Small intestine (tissue), 7 donors: ENCODE data around the gene AUTS2. TPM values are rescaled to one million over a fixed set of nuclear protein-coding genes. Genes with fewer than 3 reads are reported as not detected.
"Not testable (repeated sequence)": the region's sequence is repeated elsewhere in the genome, so short reads cannot be mapped to it uniquely, and the experiment has no call there.

Experiments used
- DNase-seq, 2 donors: peaks; one replicate each; pipeline versions ENCODE4 v3.0.0 to v3.0.0-alpha.2; 2013
- FAIRE-seq: peaks from 2 replicates; lab custom pipeline; 2012; peaks lifted over from hg19 to GRCh38; lab: Jason Lieb, UNC
- H3K27ac ChIP-seq, 3 donors: one replicate each; pipeline ENCODE4 v1.5.1; 2013; ENCODE audit warnings: low read length in 2 of 3, mild to moderate bottlenecking in 2 of 3, control low read depth in 1 of 3, inconsistent platforms in 1 of 3, low read depth in 1 of 3, moderate library complexity in 1 of 3
- H3K27me3 ChIP-seq, 3 donors: one replicate each; pipeline ENCODE4 v1.6.1; 2013; ENCODE audit warnings: low read length in 3 of 3, inconsistent platforms in 1 of 3; ENCODE audit not compliant: control insufficient read depth in 3 of 3, insufficient read depth in 3 of 3
- H3K36me3 ChIP-seq, 3 donors: one replicate each; pipeline ENCODE4 v1.6.1; 2013; ENCODE audit warnings: low read length in 3 of 3, inconsistent platforms in 1 of 3, low read depth in 1 of 3, mild to moderate bottlenecking in 1 of 3, moderate library complexity in 1 of 3; ENCODE audit not compliant: control insufficient read depth in 3 of 3, insufficient read depth in 2 of 3
- H3K4me1 ChIP-seq, 3 donors: one replicate each; pipeline ENCODE4 v1.6.1; 2013; ENCODE audit warnings: low read length in 2 of 3, inconsistent platforms in 1 of 3, low read depth in 1 of 3, mild to moderate bottlenecking in 1 of 3, moderate library complexity in 1 of 3; ENCODE audit not compliant: control insufficient read depth in 3 of 3, insufficient read depth in 2 of 3
- H3K4me3 ChIP-seq, 3 donors: one replicate each; pipeline ENCODE4 v1.5.1; 2013; ENCODE audit warnings: low read length in 3 of 3, control low read depth in 1 of 3, inconsistent platforms in 1 of 3, low read depth in 1 of 3, mild to moderate bottlenecking in 1 of 3, moderate library complexity in 1 of 3
- H3K9me3 ChIP-seq, 2 donors: one replicate each; pipeline ENCODE4 v1.6.1; 2013; ENCODE audit warnings: low read depth in 1 of 2, low read length in 1 of 2; ENCODE audit not compliant: control insufficient read depth in 2 of 2, insufficient read depth in 1 of 2
- WGBS, 3 donors: extraction: QIAGEN DNeasy Blood & Tissue Kit; methylation state at CpG; one replicate each; pipeline ENCODE4 v1.1.7; 2013; 5-methylcytosine and 5-hydroxymethylcytosine counted together
- polyA plus RNA-seq, 4 donors: library from polyadenylated mRNA; stranded (reverse) in 3 of 4; unstranded in 1 of 4; fragments of 200-250 nt in 3 of 4; fragments of 120-200 nt in 1 of 4; gene quantifications; one replicate each; pipeline versions ENCODE4 v1.2.1 to v1.2.3, GENCODE V29; 2013
- donor health status: healthy with polysubstance abuse.
- donor health status: control.
- donor health status: control.
- donor health status: Bipolar disorder and iron deficiency.
- donor health status: healthy.

Gene AUTS2
- polyA plus RNA-seq, 4 donors = 4.9 to 43.5 (median 13.6) TPM

DNA sequence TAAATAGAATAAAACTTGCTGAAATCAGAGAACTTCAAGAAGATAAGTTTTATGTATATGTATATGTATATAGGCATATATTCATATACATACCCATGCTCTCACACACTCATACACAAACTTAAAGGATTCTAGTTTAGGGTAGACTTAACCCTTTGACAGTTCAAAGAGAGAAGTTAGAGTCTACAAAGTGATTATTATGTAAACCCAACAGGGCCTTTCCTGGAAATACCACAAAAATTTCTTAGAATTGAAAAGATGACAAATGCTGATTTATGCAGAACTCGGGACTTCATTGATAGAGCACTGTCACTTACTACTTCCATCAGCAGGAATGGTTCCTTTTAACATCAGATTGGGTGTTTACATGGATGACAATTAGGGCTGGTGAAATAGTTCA, 763.5 kb downstream of the AUTS2 start:
- Histone ChIP-seq H3K27me3 (no peaks in the 10 kb centered on the region), H3K4me1 (no peaks in the 10 kb centered on the region), H3K36me3 (peaks cover 0 to 3% (median 0%) of the 10 kb centered on the region in 3 donors), H3K4me3 (no peak overlapping the region), H3K9me3 (peaks cover 0 to under 1% of the 10 kb centered on the region in 2 donors), H3K27ac (no peak overlapping the region)
- DNase-seq (no peak), FAIRE-seq (no peak)
- 62 to 70% (median 69%) methylated on average over 1 of the region's 1 CpG for WGBS, 3 donors

DNA sequence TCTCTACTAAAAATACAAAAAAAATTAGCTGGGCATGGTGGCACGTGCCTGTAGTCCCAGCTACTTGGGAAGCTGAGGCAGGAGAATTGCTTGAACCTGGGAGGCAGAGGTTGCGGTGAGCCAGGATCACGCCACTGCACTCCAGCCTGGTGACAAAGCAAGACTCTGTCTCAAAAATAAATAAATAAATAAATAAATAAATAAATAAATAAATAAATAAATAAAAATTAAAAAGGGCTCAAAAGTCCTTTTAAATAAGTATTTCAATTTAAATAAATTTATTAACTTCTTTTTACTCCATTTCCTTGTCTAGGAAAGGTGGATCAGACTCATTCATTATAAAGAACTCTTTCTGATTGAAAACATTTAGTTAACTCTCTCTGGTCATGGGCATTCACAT, 766.1 kb downstream of the AUTS2 start:
- H3K27me3 ChIP-seq, DNase-seq, H3K9me3 ChIP-seq, H3K27ac ChIP-seq, H3K36me3 ChIP-seq, H3K4me1 ChIP-seq, FAIRE-seq, H3K4me3 ChIP-seq: not testable (repeated sequence)
- WGBS, 3 donors = 86 to 94% (median 92%) methylated on average over 3 of the region's 3 CpGs

DNA sequence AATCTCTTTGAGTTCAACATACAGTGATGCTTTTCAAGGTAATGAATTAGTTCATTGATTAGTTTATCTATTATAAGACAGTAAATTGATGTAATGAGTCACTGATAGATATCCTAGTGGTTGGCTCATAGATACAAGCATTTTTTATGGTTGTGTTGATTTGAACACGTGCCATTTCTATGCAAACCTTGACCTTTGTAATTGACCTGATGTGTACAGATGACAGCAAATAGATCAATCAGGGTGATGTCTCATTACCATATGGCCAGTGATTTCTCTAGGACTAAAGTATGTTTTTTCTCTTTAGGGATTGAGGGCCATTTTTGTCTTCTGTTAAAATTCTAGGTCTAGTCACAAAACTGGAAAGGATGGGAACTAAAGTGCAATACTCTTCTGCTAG, 773.4 kb downstream of the AUTS2 start:
- FAIRE-seq (no peak), DNase-seq (peak in 1 of 2 donors; percentile 58)
- Histone ChIP-seq H3K4me1 (no peaks in the 10 kb centered on the region), H3K9me3 (peaks cover 0 to 5% of the 10 kb centered on the region in 2 donors), H3K36me3 (no peaks in the 10 kb centered on the region), H3K4me3 (no peak overlapping the region), H3K27ac (no peak overlapping the region), H3K27me3 (no peaks in the 10 kb centered on the region)
- WGBS, 3 donors = 14 to 47% (median 35%) methylated on average over 1 of the region's 1 CpG

DNA sequence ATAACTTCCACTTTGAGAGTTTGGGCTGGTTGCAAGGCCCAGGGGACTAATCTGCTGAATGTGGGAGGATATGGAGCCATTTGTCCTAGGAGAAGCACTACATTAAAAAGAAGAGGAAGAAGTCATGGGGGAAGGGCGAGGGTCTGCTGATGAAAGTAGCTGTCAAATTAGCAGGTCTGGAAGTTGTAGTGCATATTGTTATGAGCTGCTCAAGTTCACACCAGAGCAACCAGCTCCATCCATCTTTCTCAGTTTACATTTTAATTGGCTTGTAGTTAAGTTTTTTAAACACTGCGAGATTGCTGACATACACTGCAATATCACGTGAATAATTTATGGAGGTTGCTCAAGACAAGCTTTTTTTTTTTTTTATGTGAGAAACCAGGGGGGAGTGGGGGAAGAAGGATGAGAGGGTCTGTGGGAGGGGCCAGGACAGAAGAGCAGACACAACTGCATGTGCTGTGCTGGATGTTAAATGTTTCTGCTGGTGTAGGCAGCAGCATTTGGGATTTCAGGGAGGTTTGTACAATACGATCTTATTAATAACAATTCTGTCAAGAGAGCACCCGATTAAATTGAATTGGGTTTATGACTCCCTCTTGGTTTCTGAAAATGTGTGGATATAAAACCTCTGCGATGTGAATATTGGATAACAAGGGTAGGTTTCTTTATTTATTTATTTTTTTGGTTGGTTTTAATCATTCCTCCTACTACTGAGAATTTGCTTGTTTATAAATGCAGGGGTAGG, 774.7 kb downstream of the AUTS2 start:
- Histone ChIP-seq H3K27ac (no peak overlapping the region), H3K27me3 (no peaks in the 10 kb centered on the region), H3K36me3 (no peaks in the 10 kb centered on the region), H3K9me3 (no peaks in the 10 kb centered on the region), H3K4me1 (no peaks in the 10 kb centered on the region), H3K4me3 (no peak overlapping the region)
- no peak for FAIRE-seq
- no peak for DNase-seq
- 73 to 89% (median 79%) methylated on average over 6 of the region's 6 CpGs for WGBS, 3 donors

DNA sequence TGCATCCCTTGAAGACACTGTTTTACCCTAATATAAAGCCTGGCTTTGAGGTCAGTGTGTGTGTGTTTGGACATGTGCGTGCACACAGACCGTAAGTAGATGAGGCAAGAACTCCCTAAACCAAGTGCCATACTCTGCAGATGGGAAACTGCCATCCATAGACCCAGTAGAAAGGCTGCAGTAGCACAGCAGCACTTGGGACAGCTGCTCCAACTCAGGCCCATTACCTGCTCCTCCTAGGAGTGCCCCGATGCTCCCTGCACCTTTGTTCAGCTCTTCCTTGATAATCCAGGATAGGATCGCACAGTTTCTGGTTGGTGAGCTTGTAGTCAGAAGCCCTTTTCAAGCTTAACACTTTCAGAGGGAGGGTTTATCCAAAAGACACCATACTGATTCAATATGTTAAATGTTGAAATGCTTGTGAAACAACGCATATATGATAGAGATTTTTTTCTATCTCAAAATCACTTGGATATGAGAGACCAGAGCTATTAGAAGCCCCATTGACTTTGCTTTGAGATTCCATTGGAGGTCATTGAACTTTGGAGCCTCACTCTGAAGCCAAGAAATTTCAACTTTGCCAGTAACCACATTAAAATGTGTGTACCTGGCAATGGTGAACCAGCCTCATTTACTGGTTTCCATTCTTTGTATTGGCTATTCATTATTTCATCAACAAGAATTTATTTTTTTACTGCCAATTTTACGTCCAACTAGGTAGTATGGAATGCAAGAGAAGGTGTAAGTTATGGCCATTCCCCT, 776.7 kb downstream of the AUTS2 start:
- H3K4me3 ChIP-seq = no peak overlapping the region
- no peaks in the 10 kb centered on the region for H3K4me1 ChIP-seq
- no peak for DNase-seq
- WGBS, 3 donors = 89 to 96% (median 95%) methylated on average over 6 of the region's 6 CpGs
- no peaks in the 10 kb centered on the region for H3K27me3 ChIP-seq
- H3K36me3 ChIP-seq = no peaks in the 10 kb centered on the region
- H3K9me3 ChIP-seq = no peaks in the 10 kb centered on the region
- no peak overlapping the region for H3K27ac ChIP-seq
- FAIRE-seq = no peak

GRCh38 chr7:70376561-70377031, 778.3 kb downstream of the AUTS2 start:
- DNase-seq (no peak), FAIRE-seq (no peak)
- no peaks in the 10 kb centered on the region for H3K36me3 ChIP-seq
- no peaks in the 10 kb centered on the region for H3K27me3 ChIP-seq
- no peaks in the 10 kb centered on the region for H3K9me3 ChIP-seq
- H3K4me3 ChIP-seq = no peak overlapping the region
- WGBS, 3 donors = 57 to 68% (median 65%) methylated on average over 4 of the region's 4 CpGs
- no peaks in the 10 kb centered on the region for H3K4me1 ChIP-seq
- H3K27ac ChIP-seq = no peak overlapping the region

GRCh38 chr7:70377957-70378356, 779.7 kb downstream of the AUTS2 start:
- WGBS, 3 donors = 94 to 99% (median 96%) methylated on average over 7 of the region's 7 CpGs
- H3K4me1 ChIP-seq = no peaks in the 10 kb centered on the region
- no peak for FAIRE-seq

GRCh38 chr7:70379210-70379609, 780.9 kb downstream of the AUTS2 start:
- no peaks in the 10 kb centered on the region for H3K9me3 ChIP-seq
- FAIRE-seq = no peak
- no peaks in the 10 kb centered on the region for H3K4me1 ChIP-seq
- H3K36me3 ChIP-seq = no peaks in the 10 kb centered on the region
- no peak overlapping the region for H3K4me3 ChIP-seq
- 92 to 93% (median 92%) methylated on average over 9 of the region's 9 CpGs for WGBS, 3 donors
- no peak for DNase-seq
- H3K27ac ChIP-seq = no peak overlapping the region
- H3K27me3 ChIP-seq = no peaks in the 10 kb centered on the region

More at GRCh38 chr7:70377957-70378356, 779.7 kb downstream of the AUTS2 start:
- no peaks in the 10 kb centered on the region for H3K9me3 ChIP-seq
- no peak for DNase-seq
- H3K27ac ChIP-seq = no peak overlapping the region
- no peaks in the 10 kb centered on the region for H3K36me3 ChIP-seq
- no peak overlapping the region for H3K4me3 ChIP-seq
- no peaks in the 10 kb centered on the region for H3K27me3 ChIP-seq
